ENCODE results near the gene ATP6V1F.

The ATP6V1F gene

GRCh38 chr7:128884561-128885369 lies 22.1 kb downstream of the ATP6V1F start:
- no peak for DNase-seq (ENCODE audit: low read depth)

- DNase-seq (ENCODE audit: low read depth), result no peak
These were observed 22.9 kb downstream of the ATP6V1F start for GRCh38 chr7:128885370-128886187.

GRCh38 chr7:128886391-128887168 lies 23.9 kb downstream of the ATP6V1F start:
- no peak for DNase-seq (ENCODE audit: low read depth)

GRCh38 chr7:128887169-128888038 lies 24.7 kb downstream of the ATP6V1F start:
- no peak for DNase-seq (ENCODE audit: low read depth)

- no peak for DNase-seq (ENCODE audit: low read depth)
These were observed 25.5 kb downstream of the ATP6V1F start for GRCh38 chr7:128888039-128888755.

- DNase-seq (ENCODE audit: low read depth), result no peak
These were observed 26.1 kb downstream of the ATP6V1F start for GRCh38 chr7:128888756-128889095.

- no peak for DNase-seq (ENCODE audit: low read depth)
These were observed 26.5 kb downstream of the ATP6V1F start for GRCh38 chr7:128889121-128889520.

- DNase-seq (ENCODE audit: low read depth), result no peak
These were observed 27.9 kb downstream of the ATP6V1F start for GRCh38 chr7:128890306-128891109.

GRCh38 chr7:128891110-128891941 lies 28.7 kb downstream of the ATP6V1F start:
- no peak for DNase-seq (ENCODE audit: low read depth)

- DNase-seq (ENCODE audit: low read depth), result no peak
These were observed 29.2 kb downstream of the ATP6V1F start for GRCh38 chr7:128891942-128892269.

- no peak for DNase-seq (ENCODE audit: low read depth)
These were observed 30.0 kb downstream of the ATP6V1F start for GRCh38 chr7:128892521-128893250.

- no peak for DNase-seq (ENCODE audit: low read depth)
These were observed 30.8 kb downstream of the ATP6V1F start for GRCh38 chr7:128893251-128894100.

GRCh38 chr7:128894101-128894440 lies 31.4 kb downstream of the ATP6V1F start:
- DNase-seq (ENCODE audit: low read depth), result no peak

GRCh38 chr7:128895320-128895719 lies 32.7 kb downstream of the ATP6V1F start:
- no peak for DNase-seq (ENCODE audit: low read depth)

GRCh38 chr7:128899392-128899791 lies 36.7 kb downstream of the ATP6V1F start:
- DNase-seq (ENCODE audit: low read depth), result no peak

- no peak for DNase-seq (ENCODE audit: low read depth)
These were observed 37.6 kb downstream of the ATP6V1F start for GRCh38 chr7:128900237-128900636.

GRCh38 chr7:128902761-128903585 lies 40.3 kb downstream of the ATP6V1F start:
- no peak for DNase-seq (ENCODE audit: low read depth)

All from activated T-cell treated with anti-CD3 and anti-CD28 coated beads for 1 hour (primary cell).